Endothelial cell of umbilical vein (primary cell): ENCODE data around the gene SMPDL3B. TPM values are rescaled to one million over a fixed set of nuclear protein-coding genes. Genes with fewer than 3 reads are reported as not detected.

Experiments
- BruUV-seq: library from RNA; stranded (reverse); fragments of 400-500 nt; replicated peaks from 2 replicates; lab custom pipeline; 2021; lab: Mats Ljungman, UMichigan
- CTCF ChIA-PET: fragments of 300-600, 350-600 bp; sonication (Branson Sonifier 250); formaldehyde crosslinking; loops from one replicate; lab custom pipeline; 2021; ENCODE audit warnings: antibody characterized with exemption, inconsistent platforms; lab: Charles Lee
- POLR2A ChIA-PET: fragments of 300-600, 350-600 bp; sonication (Branson Sonifier 250); formaldehyde crosslinking; loops from one replicate; lab custom pipeline; 2021; ENCODE audit warnings: antibody characterized with exemption, inconsistent platforms; lab: Charles Lee
- DNase-seq: peaks from one replicate; pipeline ENCODE4 v3.0.0-alpha.2; 2011; ENCODE audit warnings: low read depth, low spot score
- FAIRE-seq: peaks from 2 replicates; lab custom pipeline; 2011; peaks lifted over from hg19 to GRCh38; lab: Jason Lieb, UNC
- H2AFZ ChIP-seq: 2 replicates; pipeline ENCODE4 v1.6.0; 2012; ENCODE audit warnings: low read depth, low read length, control low read depth, inconsistent platforms
- H3K27ac ChIP-seq: 2 replicates; pipeline ENCODE4 v1.5.1; 2011; ENCODE audit warnings: low read depth, mild to moderate bottlenecking, control low read depth, low read length, moderate library complexity; ENCODE audit not compliant: insufficient read depth
- H3K27me3 ChIP-seq, 2 experiments: 2 replicates each; pipeline versions ENCODE4 v1.6.0 to v1.6.1; 2011; ENCODE audit warnings: low read length in 2 of 2, mixed read lengths in 1 of 2; ENCODE audit not compliant: control insufficient read depth in 2 of 2, insufficient read depth in 2 of 2
- H3K36me3 ChIP-seq, 2 experiments: 2 replicates in 1 of 2; 3 replicates in 1 of 2; pipeline ENCODE4 v1.5.1; 2011; ENCODE audit warnings: low read length in 2 of 2, mild to moderate bottlenecking in 1 of 2, moderate library complexity in 1 of 2; ENCODE audit not compliant: control insufficient read depth in 2 of 2, insufficient read depth in 2 of 2; ENCODE audit errors: extremely low read depth in 1 of 2
- H3K4me1 ChIP-seq: 3 replicates; pipeline ENCODE4 v1.5.1; 2011; ENCODE audit warnings: mild to moderate bottlenecking, low read length; ENCODE audit not compliant: control insufficient read depth, insufficient read depth; ENCODE audit errors: extremely low read depth
- H3K4me2 ChIP-seq: 2 replicates; pipeline ENCODE4 v1.6.1; 2011; ENCODE audit warnings: low read length, control low read depth, mixed read lengths; ENCODE audit not compliant: insufficient read depth
- H3K4me3 ChIP-seq, 3 experiments: fragments of 200-600 bp in 1 of 3; sonication (generic), shearing (Covaris generic) in 1 of 3; replicated peaks in 1 of 3; 2 replicates each; pipeline ENCODE4 v1.5.1; 2011 to 2016; ENCODE audit warnings: control low read depth in 3 of 3, low read length in 3 of 3, mild to moderate bottlenecking in 2 of 3, inconsistent platforms in 1 of 3, low read depth in 1 of 3, moderate library complexity in 1 of 3; ENCODE audit not compliant: insufficient read depth in 1 of 3
- H3K79me2 ChIP-seq: 2 replicates; pipeline ENCODE4 v1.6.0; 2012; ENCODE audit warnings: low read length, inconsistent platforms; ENCODE audit not compliant: control insufficient read depth, insufficient read depth
- H3K9ac ChIP-seq: replicated peaks from 2 replicates; pipeline ENCODE3; 2011; ENCODE audit warnings: low read length, control low read depth; ENCODE audit not compliant: insufficient read depth; ENCODE audit errors: extremely low read depth
- H3K9me1 ChIP-seq: replicated peaks from 3 replicates; pipeline ENCODE4 v1.6.0; 2011; ENCODE audit warnings: mild to moderate bottlenecking, low read length; ENCODE audit not compliant: control insufficient read depth, insufficient read depth; ENCODE audit errors: extremely low read depth
- H3K9me3 ChIP-seq: replicated peaks from 2 replicates; pipeline ENCODE4 v1.5.1; 2012; ENCODE audit warnings: low read length, inconsistent platforms; ENCODE audit not compliant: control insufficient read depth, insufficient read depth
- H4K20me1 ChIP-seq: replicated peaks from 2 replicates; pipeline ENCODE3; 2011; ENCODE audit warnings: mild to moderate bottlenecking, low read length; ENCODE audit not compliant: control insufficient read depth, insufficient read depth; ENCODE audit errors: extremely low read depth
- CTCF ChIP-seq, 2 donors: IDR thresholded peaks; 1 replicate in 1 of 2; 2 replicates in 1 of 2; pipeline ENCODE4 v1.5.1; 2011; ENCODE audit warnings: low read length in 2 of 2, mild to moderate bottlenecking in 2 of 2, moderate library complexity in 2 of 2, control low read depth in 1 of 2, inconsistent platforms in 1 of 2, low read depth in 1 of 2; ENCODE audit not compliant: insufficient read depth in 1 of 2; ENCODE audit errors: extremely low read depth in 1 of 2
- EZH2 ChIP-seq: IDR thresholded peaks from 2 replicates; pipeline ENCODE4 v1.6.1; 2012; ENCODE audit warnings: borderline replicate concordance, low read depth, mild to moderate bottlenecking, moderate library complexity, low read length, inconsistent platforms; ENCODE audit not compliant: severe bottlenecking
- FOS ChIP-seq: IDR thresholded peaks from 2 replicates; pipeline ENCODE4 v1.6.1; 2011; ENCODE audit warnings: mild to moderate bottlenecking, low read length, moderate library complexity, borderline replicate concordance; ENCODE audit not compliant: insufficient read depth
- GATA2 ChIP-seq: IDR thresholded peaks from 2 replicates; pipeline ENCODE4 v1.7.0; 2011; ENCODE audit warnings: low read depth, mild to moderate bottlenecking, moderate library complexity, mixed read lengths, low read length; ENCODE audit not compliant: insufficient read length, insufficient read depth
- JUN ChIP-seq: IDR thresholded peaks from 2 replicates; pipeline ENCODE4 v1.6.1; 2011; ENCODE audit warnings: borderline replicate concordance, low read depth; ENCODE audit not compliant: insufficient read length, insufficient read depth
- MAX ChIP-seq: IDR thresholded peaks from 2 replicates; pipeline ENCODE4 v1.6.1; 2011; ENCODE audit not compliant: insufficient read depth, insufficient read length
- MYC ChIP-seq: IDR thresholded peaks from one replicate; pipeline ENCODE4 v1.6.1; 2011; ENCODE audit warnings: mild to moderate bottlenecking, low read depth, low read length
- POLR2A ChIP-seq: IDR thresholded peaks from 2 replicates; pipeline ENCODE4 v1.6.1; 2012; ENCODE audit warnings: low read depth, mild to moderate bottlenecking, control low read depth, low read length
- POLR2AphosphoS5 ChIP-seq: IDR thresholded peaks from 2 replicates; pipeline ENCODE4 v1.6.1; 2012; ENCODE audit warnings: low read depth, mild to moderate bottlenecking, control low read depth, low read length, moderate library complexity; ENCODE audit not compliant: insufficient read depth
- dilution Hi-C: fragments of 300-500 bp; cut with MboI; formaldehyde crosslinking; loops from one replicate; pipeline ENCODE4 v1.15.0; 2019; ENCODE audit warnings: low sequenced_read_pairs; ENCODE audit not compliant: extremely low pct_ligation_motif_present
- intact Hi-C: fragments of 100-400 bp; cut with micrococcal nuclease; formaldehyde crosslinking; loops from one replicate; pipeline ENCODE4 v1.10.0; 2022
- polyA plus RNA-seq, 4 experiments: library from polyadenylated mRNA; depleted of rRNA in 3 of 4; stranded (reverse) in 3 of 4; unstranded in 1 of 4; fragments of >200 nt; gene quantifications; 2 replicates each; pipeline versions ENCODE4 v1.2.1 to v1.2.3, GENCODE V29; 2011 to 2012; ENCODE audit warnings: missing spikeins in 1 of 4
- total RNA-seq: library from RNA; stranded (reverse); gene quantifications from 2 replicates; pipeline ENCODE4 v1.2.3, GENCODE V29; 2021

SMPDL3B gene
- total and polyA plus RNA-seq, 2 donors (not counting 3 experiments of a cell fraction or from before 2014, with no cell fraction given) = 1.3 TPM; not detected in 1

- intact Hi-C loops (no loop called here), dilution Hi-C loops (no loop called here)
- H3K27ac ChIP-seq = no peak overlapping the region
- BruUV-seq = no TSS peak
- H3K9me1 ChIP-seq = no peaks in the 10 kb centered on the region
- no peak overlapping the region for H3K4me3 ChIP-seq
- no peaks in the 10 kb centered on the region for H4K20me1 ChIP-seq
- no peak for DNase-seq
- ChIA-PET CTCF (interaction anchor here (1.5 kb wide), 1 partner anchor 18 kb away, joined by 5 read pairs; no protein-coding TSS in a partner anchor), POLR2A (no interaction called here)
- no peak overlapping the region for H2AFZ ChIP-seq
- H3K9me3 ChIP-seq = no peaks in the 10 kb centered on the region
- H3K36me3 ChIP-seq = no peaks in the 10 kb centered on the region
- no peak overlapping the region for H3K4me2 ChIP-seq
- no peak for FAIRE-seq
- H3K4me1 ChIP-seq = peaks cover 18% of the 10 kb centered on the region
- H3K9ac ChIP-seq = no peak overlapping the region
- no peaks in the 10 kb centered on the region for H3K79me2 ChIP-seq
- TF ChIP-seq POLR2AphosphoS5 (no peak), EZH2 (no peak), MYC (no peak), FOS (no peak), MAX (no peak)
- H3K27me3 ChIP-seq = no peaks in the 10 kb centered on the region
These were observed 23.7 kb downstream of the SMPDL3B start for GRCh38 chr1:27958513-27958912.

DNA sequence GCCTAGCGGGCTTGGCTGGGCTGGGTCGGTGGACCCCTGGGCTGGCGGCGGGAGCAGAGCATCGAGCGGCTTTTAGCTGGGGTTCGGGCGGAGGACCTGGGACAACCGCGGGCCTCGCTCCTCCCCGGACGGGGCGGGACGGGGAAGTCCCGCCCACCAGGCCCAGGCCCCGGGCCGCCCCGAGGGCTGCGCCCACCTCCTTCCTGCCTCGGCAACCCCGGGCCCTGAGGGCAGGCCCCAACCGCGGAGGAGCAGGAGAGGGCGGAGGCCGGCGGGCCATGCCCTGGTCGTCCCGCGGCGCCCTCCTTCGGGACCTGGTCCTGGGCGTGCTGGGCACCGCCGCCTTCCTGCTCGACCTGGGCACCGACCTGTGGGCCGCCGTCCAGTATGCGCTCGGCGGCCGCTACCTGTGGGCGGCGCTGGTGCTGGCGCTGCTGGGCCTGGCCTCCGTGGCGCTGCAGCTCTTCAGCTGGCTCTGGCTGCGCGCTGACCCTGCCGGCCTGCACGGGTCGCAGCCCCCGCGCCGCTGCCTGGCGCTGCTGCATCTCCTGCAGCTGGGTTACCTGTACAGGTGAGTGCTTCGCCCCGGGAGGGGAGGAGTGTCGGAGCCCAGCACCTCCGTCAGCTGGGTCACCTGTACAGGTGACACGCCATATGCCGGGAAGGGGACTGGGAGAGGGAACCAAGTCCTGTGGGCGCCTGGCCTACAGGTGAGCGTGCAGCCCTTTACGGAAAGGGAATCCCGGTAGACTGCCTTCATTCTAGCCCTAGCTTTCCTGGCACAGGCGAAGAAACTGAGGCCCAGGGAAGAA, 25.2 kb downstream of the SMPDL3B start, which contains the start of gene XKR8:
TSS of gene XKR8 (plus strand) at position 182 of the 812 bp plus-strand sequence. CDS start at position 279, 97 bp downstream.
- no peaks in the 10 kb centered on the region for H3K9me3 ChIP-seq
- TSS peak; percentile 18 for BruUV-seq
- peak within 1 kb of the TSS; percentile 92 for H3K9ac ChIP-seq
- no peaks in the 10 kb centered on the region for H3K79me2 ChIP-seq
- peak within 1 kb of the TSS; percentile 56 to 71 (median 60) for H3K4me3 ChIP-seq
- DNase-seq (peak; percentile 74), FAIRE-seq (peak; percentile 85)
- H4K20me1 ChIP-seq = no peaks in the 10 kb centered on the region
- H2AFZ ChIP-seq = peak within 1 kb of the TSS; percentile 92
- peak within 1 kb of the TSS; percentile 74 for H3K27ac ChIP-seq
- H3K36me3 ChIP-seq = peaks cover 0 to 7% of the 10 kb centered on the region in 2 experiments
- ChIA-PET CTCF (interaction anchor here (0.7 to 1.5 kb wide), 2 partner anchors 20 to 248 kb away, joined by 3 to 5 read pairs; no protein-coding TSS in a partner anchor), POLR2A (no interaction called here)
- H3K27me3 ChIP-seq = no peaks in the 10 kb centered on the region
- dilution Hi-C loops (no loop called here), intact Hi-C loops (loop anchor here (1.0 kb wide), 3 partner anchors 33 to 128 kb away; partner anchors contain the start of gene EYA3)
- H3K4me1 ChIP-seq = peaks cover 18% of the 10 kb centered on the region
- H3K4me2 ChIP-seq = peak within 1 kb of the TSS; percentile 88
- H3K9me1 ChIP-seq = no peaks in the 10 kb centered on the region
- TF ChIP-seq JUN (no peak), MAX (no peak), POLR2AphosphoS5 (peak; percentile 61), EZH2 (no peak), FOS (no peak), CTCF (IDR thresholded peaks at IDR 0.05; ENCODE audit: extremely low read depth in 1 of 2, insufficient read depth in 1 of 2, low read depth in 1 of 2, low read length in 2 of 2) (peak; percentile 41 to 68), POLR2A (peak; percentile 83), GATA2 (no peak)
